HG02571 (cell line): ENCODE results near the gene GRM4.
"Not testable (repeated sequence)": the region's sequence is repeated elsewhere in the genome, so short reads cannot be mapped to it uniquely, and the experiment has no call there.

Experiments used
- ATAC-seq: cut with Tn5 transposase; IDR thresholded peaks from one replicate; pipeline ENCODE4 v1.9.1; 2021; ENCODE audit warnings: mild to moderate bottlenecking, moderate library complexity; ENCODE audit not compliant: unreplicated experiment

GRM4 gene

GRCh38 chr6:34047913-34048867, 97.7 kb downstream of the GRM4 start:
- no peak for ATAC-seq

GRCh38 chr6:34046617-34047016, 99.3 kb downstream of the GRM4 start:
- ATAC-seq, result no peak

- ATAC-seq, result no peak
These were observed 100.1 kb downstream of the GRM4 start for GRCh38 chr6:34045771-34046170.

- ATAC-seq, result no peak
These were observed 100.8 kb downstream of the GRM4 start for GRCh38 chr6:34044945-34045595.

GRCh38 chr6:34043359-34043758, 102.5 kb downstream of the GRM4 start:
- ATAC-seq, result no peak

GRCh38 chr6:34041998-34042397, 103.9 kb downstream of the GRM4 start:
- not testable (repeated sequence) for ATAC-seq

- ATAC-seq, result no peak
These were observed 104.5 kb downstream of the GRM4 start for GRCh38 chr6:34041385-34041784.

GRCh38 chr6:34039943-34040342, 105.9 kb downstream of the GRM4 start:
- ATAC-seq, result no peak

- no peak for ATAC-seq
These were observed 108.7 kb downstream of the GRM4 start for GRCh38 chr6:34037151-34037550.

- no peak for ATAC-seq
These were observed 109.4 kb downstream of the GRM4 start for GRCh38 chr6:34036357-34037069.

- no peak for ATAC-seq
These were observed 110.1 kb downstream of the GRM4 start for GRCh38 chr6:34035704-34036356.

GRCh38 chr6:34035161-34035560, 110.7 kb downstream of the GRM4 start:
- no peak for ATAC-seq

- no peak for ATAC-seq
These were observed 113.0 kb downstream of the GRM4 start for GRCh38 chr6:34032856-34033255.

- no peak for ATAC-seq
These were observed 114.1 kb downstream of the GRM4 start for GRCh38 chr6:34031625-34032383.

GRCh38 chr6:34030831-34031624, 114.9 kb downstream of the GRM4 start:
- ATAC-seq, result no peak

- ATAC-seq, result no peak
These were observed 116.2 kb downstream of the GRM4 start for GRCh38 chr6:34029489-34030280.

GRCh38 chr6:34028691-34029360, 117.1 kb downstream of the GRM4 start:
- ATAC-seq, result no peak

- ATAC-seq, result no peak
These were observed 117.9 kb downstream of the GRM4 start for GRCh38 chr6:34027939-34028441.
